ENCODE data around the gene SLC35B4. TPM values are rescaled to one million over a fixed set of nuclear protein-coding genes. Genes with fewer than 3 reads are reported as not detected.

Gene SLC35B4, protein sequence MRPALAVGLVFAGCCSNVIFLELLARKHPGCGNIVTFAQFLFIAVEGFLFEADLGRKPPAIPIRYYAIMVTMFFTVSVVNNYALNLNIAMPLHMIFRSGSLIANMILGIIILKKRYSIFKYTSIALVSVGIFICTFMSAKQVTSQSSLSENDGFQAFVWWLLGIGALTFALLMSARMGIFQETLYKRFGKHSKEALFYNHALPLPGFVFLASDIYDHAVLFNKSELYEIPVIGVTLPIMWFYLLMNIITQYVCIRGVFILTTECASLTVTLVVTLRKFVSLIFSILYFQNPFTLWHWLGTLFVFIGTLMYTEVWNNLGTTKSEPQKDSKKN
- 10 to 100 TPM; 15.1 to 18.3 TPM for total RNA-seq

DNA sequence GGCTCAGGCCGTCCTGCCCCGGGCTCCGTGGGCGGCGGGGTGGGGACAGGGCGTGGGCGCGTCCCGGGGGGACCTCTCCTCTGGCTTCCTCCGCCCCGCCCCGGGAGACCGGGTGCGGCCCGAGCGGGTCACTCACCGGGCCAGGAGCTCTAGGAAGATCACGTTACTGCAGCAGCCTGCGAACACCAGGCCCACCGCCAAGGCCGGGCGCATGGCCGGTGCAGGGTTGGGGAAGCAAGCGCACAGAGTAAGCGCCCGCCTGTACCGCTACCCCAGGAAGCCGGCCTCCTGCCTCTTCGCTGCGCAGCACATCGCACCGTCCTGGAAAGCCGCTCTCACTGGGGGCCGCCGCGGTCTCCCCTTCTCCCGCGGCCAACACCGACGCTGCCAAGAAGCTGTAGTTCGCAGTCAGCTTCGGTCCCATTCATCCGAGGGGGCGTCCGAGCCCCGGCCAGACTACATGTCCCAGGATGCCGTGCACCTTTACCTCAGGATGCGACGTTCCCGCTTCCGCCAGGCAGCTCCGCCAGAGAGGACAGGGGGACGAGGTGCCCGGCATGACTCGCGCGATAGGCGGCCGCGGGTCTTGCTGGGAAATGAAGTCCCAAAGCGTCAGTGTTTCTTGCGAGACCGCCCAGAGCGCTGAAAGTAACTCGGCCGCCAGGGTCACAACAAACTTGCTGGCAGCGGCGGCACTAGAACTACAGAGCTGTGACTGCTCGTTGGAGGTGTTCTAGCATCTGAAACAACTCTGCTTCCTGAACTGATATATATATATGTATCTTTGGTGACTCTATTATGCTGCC is at the start of gene SLC35B4:
SLC35B4 (minus strand) TSS at position 392 of the 806 bp plus-strand sequence; CDS start at position 213, 179 bp downstream.
- DNase-seq (peak; percentile 94 to 96), ATAC-seq (replicated peaks in 1 of 2) (peak; percentile 99)
- no peaks in the 10 kb centered on the region for H3K27me3 Mint-ChIP-seq (ENCODE audit: low read depth)
- H3K36me3 Mint-ChIP-seq (ENCODE audit: insufficient read depth in 2 of 2): peaks cover 0 to 2% of the 10 kb centered on the region in 2 donors
- H3K4me1 Mint-ChIP-seq (ENCODE audit: low read depth): peaks cover 22% of the 10 kb centered on the region
- H3K9me3 Mint-ChIP-seq: no peaks in the 10 kb centered on the region
- peak within 1 kb of the TSS; percentile 90 to 92 for H3K4me3 Mint-ChIP-seq
- peak within 1 kb of the TSS; percentile 88 for H3K27ac Mint-ChIP-seq

DNA sequence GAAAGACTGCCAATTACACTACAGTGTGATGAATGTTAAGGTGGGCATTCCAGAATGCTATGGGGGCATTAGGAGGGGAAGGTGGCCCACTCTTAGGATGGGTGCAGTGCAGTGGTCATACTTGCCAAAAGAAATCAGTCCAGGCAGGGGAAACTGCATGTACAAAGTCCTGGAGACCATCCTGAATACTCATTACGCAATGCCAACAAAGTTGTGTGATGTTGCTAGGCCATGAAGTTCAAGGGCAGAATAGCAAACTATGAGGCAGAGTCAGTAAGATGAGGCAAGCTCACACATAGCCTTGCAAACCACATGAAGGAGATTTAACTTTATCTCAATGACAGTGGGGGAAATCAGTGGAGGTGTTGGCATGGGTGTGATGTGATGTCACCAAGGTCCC is 49.8 kb upstream of the SLC35B4 start:
- no peaks in the 10 kb centered on the region for H3K4me1 Mint-ChIP-seq (ENCODE audit: low read depth)
- ATAC-seq (replicated peaks in 1 of 2): no peak
- no peak overlapping the region for H3K4me3 Mint-ChIP-seq
- no peaks in the 10 kb centered on the region for H3K36me3 Mint-ChIP-seq (ENCODE audit: insufficient read depth in 2 of 2)
- DNase-seq: no peak
- H3K27ac Mint-ChIP-seq: no peak overlapping the region
- H3K27me3 Mint-ChIP-seq (ENCODE audit: low read depth): peaks cover 50% of the 10 kb centered on the region
- H3K9me3 Mint-ChIP-seq: no peaks in the 10 kb centered on the region

DNA sequence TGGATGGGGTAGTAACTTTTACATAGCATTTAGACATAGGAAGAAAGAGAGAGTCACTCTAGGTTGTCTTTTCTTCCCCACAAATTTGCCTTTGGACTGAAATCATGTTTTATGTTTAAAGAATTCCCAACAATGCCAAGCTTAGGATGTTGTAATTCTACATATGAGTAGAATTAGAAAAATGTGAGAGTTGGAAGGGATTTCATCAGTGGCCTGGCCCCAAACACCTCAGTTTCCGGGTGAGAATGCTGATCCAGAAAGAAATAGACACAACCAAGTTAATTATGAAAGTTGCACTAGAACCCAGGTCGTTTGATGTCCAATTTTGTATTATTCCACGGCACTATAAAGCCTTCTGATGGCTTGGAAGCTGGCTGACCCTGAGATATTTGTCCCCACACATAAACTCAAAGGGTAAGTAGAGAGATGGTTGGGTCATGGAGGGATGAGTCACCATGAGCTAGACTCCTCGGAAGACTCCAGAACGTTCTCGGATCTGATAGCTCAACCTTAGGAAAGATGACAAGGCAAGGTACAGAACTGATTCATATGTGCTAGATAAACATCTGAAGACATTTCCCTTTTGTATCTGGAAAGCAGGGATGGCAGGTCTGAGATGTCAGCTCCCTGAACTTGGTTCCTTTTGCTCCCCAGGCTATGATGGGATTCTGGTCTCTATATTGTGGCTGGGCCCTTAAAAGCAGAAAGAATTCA is 48.8 kb upstream of the SLC35B4 start:
- H3K27me3 Mint-ChIP-seq (ENCODE audit: low read depth): peaks cover 46% of the 10 kb centered on the region
- DNase-seq (no peak), ATAC-seq (replicated peaks in 1 of 2) (no peak)
- no peaks in the 10 kb centered on the region for H3K4me1 Mint-ChIP-seq (ENCODE audit: low read depth)
- no peaks in the 10 kb centered on the region for H3K9me3 Mint-ChIP-seq
- no peaks in the 10 kb centered on the region for H3K36me3 Mint-ChIP-seq (ENCODE audit: insufficient read depth in 2 of 2)
- H3K4me3 Mint-ChIP-seq: no peak overlapping the region
- no peak overlapping the region for H3K27ac Mint-ChIP-seq

DNA sequence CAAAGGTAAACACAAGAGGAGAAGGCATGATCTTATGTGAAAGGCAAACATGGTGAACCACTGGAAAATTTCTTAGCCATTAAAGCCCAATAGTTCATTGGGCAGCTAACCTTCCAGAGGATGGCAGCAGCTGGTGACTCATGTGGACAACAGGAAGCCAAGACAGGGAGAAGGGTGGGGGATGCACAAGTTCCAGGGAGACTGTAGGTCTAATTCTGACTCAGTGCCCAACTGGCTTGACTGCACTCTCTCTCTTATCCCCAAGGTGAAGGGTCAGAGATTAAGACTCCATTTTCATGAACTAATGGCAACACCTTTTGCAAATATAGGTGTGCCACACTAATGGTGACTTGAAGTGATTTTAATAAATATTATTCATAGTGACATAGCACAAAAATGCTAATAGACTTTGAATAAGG is 47.9 kb upstream of the SLC35B4 start:
- no peaks in the 10 kb centered on the region for H3K4me1 Mint-ChIP-seq (ENCODE audit: low read depth)
- no peaks in the 10 kb centered on the region for H3K36me3 Mint-ChIP-seq (ENCODE audit: insufficient read depth in 2 of 2)
- no peak for DNase-seq
- no peak for ATAC-seq (replicated peaks in 1 of 2)
- H3K9me3 Mint-ChIP-seq: no peaks in the 10 kb centered on the region
- H3K27me3 Mint-ChIP-seq (ENCODE audit: low read depth): peaks cover 38% of the 10 kb centered on the region
- no peak overlapping the region for H3K27ac Mint-ChIP-seq
- H3K4me3 Mint-ChIP-seq: no peak overlapping the region

DNA sequence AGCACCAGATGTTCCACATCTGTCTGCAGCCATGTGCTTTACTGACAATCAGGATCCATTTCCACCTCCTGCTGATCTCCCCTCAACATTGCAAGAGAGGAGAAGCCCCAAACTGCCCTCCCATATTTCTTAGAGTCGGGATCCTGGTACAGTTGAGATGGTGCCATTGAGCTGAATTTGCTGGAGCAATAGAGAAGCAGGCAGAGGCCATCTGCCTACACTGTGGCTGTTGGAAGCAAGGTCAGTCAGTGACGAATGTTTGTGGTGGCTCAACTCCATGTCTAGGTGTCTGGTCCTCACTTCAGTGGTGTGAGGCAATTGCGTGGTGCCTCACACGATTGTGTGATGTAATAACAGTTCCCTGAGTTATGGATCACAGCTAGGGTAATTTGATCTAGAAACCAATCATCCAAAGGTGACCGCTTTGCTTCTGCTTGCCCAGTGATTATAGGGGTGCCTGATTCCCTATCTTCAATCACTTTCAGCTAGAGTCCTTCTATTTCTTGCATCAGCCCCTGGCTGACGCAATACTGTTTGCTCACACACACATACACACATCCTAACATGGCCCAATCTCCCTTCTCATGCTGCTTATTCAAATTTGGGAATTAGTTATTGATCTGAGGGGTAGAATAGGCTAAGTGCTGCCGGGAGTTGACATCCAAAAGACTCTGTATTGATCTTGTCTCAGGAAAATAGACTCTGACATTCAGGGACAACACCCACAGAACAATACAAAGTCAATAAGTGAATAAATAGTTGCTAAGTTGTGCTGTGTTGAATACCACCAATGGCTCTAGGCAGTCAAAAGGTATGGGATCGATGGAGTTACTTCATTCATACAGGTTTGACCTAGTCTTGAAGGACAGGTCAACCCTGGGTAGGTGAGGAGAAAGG is 46.1 kb upstream of the SLC35B4 start:
- H3K27ac Mint-ChIP-seq: no peak overlapping the region
- no peaks in the 10 kb centered on the region for H3K9me3 Mint-ChIP-seq
- H3K27me3 Mint-ChIP-seq (ENCODE audit: low read depth): peaks cover 30% of the 10 kb centered on the region
- peaks cover 7% of the 10 kb centered on the region for H3K4me1 Mint-ChIP-seq (ENCODE audit: low read depth)
- no peak for ATAC-seq (replicated peaks in 1 of 2)
- no peak overlapping the region for H3K4me3 Mint-ChIP-seq
- no peak for DNase-seq
- no peaks in the 10 kb centered on the region for H3K36me3 Mint-ChIP-seq (ENCODE audit: insufficient read depth in 2 of 2)

DNA sequence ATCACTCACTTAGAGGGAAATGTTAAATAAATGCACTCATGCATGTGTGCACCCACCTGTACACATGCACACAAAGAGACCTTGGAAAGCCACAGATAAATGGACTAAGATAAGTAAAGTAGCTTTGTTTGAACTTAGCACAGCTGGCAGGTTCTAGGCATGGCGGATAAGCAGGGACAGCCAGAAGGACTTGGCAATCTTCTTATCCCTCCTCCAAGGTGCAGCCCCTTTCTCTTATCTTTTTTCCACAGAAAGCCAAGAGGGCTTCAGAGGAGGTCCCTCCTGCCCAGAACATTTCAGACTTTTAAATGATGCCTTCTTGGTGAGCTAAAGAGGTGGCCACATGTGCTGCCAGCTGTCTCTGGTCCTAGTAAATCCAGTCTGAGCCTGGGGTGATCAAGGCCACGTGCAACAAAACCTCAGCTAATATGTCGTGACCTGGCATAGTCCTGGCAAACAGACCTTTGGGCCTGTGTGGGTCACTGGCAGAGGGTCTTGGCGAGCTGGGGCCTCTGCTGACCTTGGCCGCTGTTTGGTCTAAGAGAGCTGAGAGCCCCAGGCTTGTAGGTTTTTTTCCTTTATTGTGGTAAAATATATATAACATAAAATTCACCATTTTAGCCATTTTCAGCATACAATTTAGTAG is 43.2 kb upstream of the SLC35B4 start:
- H3K36me3 Mint-ChIP-seq (ENCODE audit: insufficient read depth in 2 of 2): no peaks in the 10 kb centered on the region
- no peaks in the 10 kb centered on the region for H3K9me3 Mint-ChIP-seq
- peaks cover 9% of the 10 kb centered on the region for H3K4me1 Mint-ChIP-seq (ENCODE audit: low read depth)
- peaks cover 26% of the 10 kb centered on the region for H3K27me3 Mint-ChIP-seq (ENCODE audit: low read depth)
- no peak for DNase-seq
- no peak overlapping the region for H3K27ac Mint-ChIP-seq
- no peak for ATAC-seq (replicated peaks in 1 of 2)
- no peak overlapping the region for H3K4me3 Mint-ChIP-seq

DNA sequence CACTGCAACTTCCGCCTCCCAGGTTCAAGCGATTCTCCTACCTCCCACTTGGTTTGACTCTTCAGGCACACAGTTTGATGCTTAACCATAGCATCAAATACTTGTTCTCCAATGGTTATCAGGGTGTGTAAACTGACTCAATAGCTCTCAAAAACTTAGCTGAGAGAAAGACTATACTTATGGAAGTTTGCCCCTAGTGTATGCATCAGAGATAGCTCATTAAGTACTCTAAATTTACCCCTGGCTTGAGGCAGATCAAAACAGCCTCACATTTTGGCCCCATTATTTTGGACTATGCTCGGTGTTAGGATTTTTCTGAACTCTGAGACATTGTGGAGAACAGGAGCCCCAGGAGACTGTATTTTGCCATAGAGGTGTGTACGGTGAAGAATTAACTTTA is 40.8 kb upstream of the SLC35B4 start:
- ATAC-seq (replicated peaks in 1 of 2) (no peak), DNase-seq (no peak)
- Mint-ChIP-seq H3K27ac (no peak overlapping the region), H3K4me1 (ENCODE audit: low read depth) (peaks cover 9% of the 10 kb centered on the region), H3K9me3 (no peaks in the 10 kb centered on the region), H3K36me3 (ENCODE audit: insufficient read depth in 2 of 2) (no peaks in the 10 kb centered on the region), H3K27me3 (ENCODE audit: low read depth) (peaks cover 8% of the 10 kb centered on the region), H3K4me3 (no peak overlapping the region)

DNA sequence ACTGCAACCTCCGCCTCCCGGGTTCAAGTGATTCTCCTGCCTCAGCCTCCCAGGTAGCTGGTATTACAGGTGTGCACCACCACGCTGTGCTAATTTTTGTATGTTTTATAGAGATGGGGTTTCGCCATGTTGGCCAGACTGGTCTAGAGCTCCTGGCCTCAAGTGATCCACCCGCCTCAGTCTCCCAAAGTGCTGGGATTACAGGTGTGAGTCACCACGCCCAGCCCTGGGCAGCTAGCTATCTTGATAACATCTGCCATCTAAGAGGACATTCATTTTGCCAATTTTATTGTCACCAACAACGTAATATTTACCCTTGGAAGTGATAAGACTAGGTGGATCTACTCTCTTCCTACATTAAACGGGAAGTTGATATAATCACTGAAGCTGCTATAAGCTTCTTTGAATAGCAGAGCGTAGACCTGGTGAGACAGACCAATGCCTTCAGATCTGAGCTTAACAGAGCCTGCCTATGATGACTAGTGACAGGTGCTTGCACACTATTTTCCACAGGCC is 39.7 kb upstream of the SLC35B4 start:
- H3K27me3 Mint-ChIP-seq (ENCODE audit: low read depth): no peaks in the 10 kb centered on the region
- no peaks in the 10 kb centered on the region for H3K9me3 Mint-ChIP-seq
- no peak overlapping the region for H3K4me3 Mint-ChIP-seq
- no peak overlapping the region for H3K27ac Mint-ChIP-seq
- H3K36me3 Mint-ChIP-seq (ENCODE audit: insufficient read depth in 2 of 2): no peaks in the 10 kb centered on the region
- H3K4me1 Mint-ChIP-seq (ENCODE audit: low read depth): peaks cover 13% of the 10 kb centered on the region
- no peak for DNase-seq
- ATAC-seq (replicated peaks in 1 of 2): no peak

DNA sequence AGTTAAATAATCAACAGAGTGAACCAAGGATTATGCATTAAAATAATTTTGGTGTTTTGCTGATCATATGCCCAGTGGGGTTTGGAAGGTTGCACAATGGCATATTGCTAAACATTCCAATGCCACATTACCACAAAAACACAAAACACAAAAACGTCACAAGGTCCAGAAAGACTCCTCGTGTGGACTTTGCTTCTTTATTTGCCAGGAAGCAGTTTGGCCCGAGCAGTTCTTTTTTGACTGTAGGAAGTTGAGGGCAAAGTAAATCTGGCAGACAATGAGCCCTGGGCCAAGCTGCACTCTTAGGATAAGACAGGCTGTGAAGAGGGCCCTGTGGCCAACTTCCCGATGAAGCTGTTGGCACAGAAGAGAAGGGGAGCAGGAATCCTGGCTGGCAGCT is 39.2 kb upstream of the SLC35B4 start:
- DNase-seq (no peak), ATAC-seq (replicated peaks in 1 of 2) (no peak)
- no peak overlapping the region for H3K4me3 Mint-ChIP-seq
- no peak overlapping the region for H3K27ac Mint-ChIP-seq
- H3K4me1 Mint-ChIP-seq (ENCODE audit: low read depth): peaks cover 18% of the 10 kb centered on the region
- no peaks in the 10 kb centered on the region for H3K9me3 Mint-ChIP-seq
- no peaks in the 10 kb centered on the region for H3K27me3 Mint-ChIP-seq (ENCODE audit: low read depth)
- H3K36me3 Mint-ChIP-seq (ENCODE audit: insufficient read depth in 2 of 2): no peaks in the 10 kb centered on the region

DNA sequence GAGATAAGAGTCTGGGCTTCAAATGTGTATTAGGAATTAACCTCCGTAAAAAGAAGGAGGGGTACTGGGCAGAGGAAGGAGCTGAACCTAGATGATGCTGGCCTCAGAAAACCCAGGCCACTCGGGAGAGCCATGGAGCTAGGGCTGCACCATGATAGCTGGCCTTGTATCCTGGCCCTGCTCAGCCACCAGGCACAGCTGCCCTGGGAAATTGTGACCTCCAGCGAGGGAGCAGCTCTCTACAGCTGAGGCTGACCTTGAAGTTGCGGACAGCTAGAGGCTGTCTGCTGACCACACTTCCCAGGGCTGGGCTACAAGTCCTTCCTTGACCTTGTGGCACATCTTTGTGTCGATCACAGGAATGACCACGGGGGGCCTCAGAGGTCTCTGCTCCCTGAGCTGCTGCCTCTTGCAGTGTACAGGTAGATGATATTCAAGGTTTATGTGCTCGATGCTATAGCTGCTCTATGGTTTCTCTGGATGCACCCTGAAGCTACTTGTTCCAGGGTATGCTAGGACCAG is 38.3 kb upstream of the SLC35B4 start:
- H3K36me3 Mint-ChIP-seq (ENCODE audit: insufficient read depth in 2 of 2): no peaks in the 10 kb centered on the region
- H3K27ac Mint-ChIP-seq: no peak overlapping the region
- DNase-seq: no peak
- peaks cover 22% of the 10 kb centered on the region for H3K4me1 Mint-ChIP-seq (ENCODE audit: low read depth)
- no peak for ATAC-seq (replicated peaks in 1 of 2)
- H3K4me3 Mint-ChIP-seq: no peak overlapping the region
- H3K9me3 Mint-ChIP-seq: no peaks in the 10 kb centered on the region
- H3K27me3 Mint-ChIP-seq (ENCODE audit: low read depth): no peaks in the 10 kb centered on the region

DNA sequence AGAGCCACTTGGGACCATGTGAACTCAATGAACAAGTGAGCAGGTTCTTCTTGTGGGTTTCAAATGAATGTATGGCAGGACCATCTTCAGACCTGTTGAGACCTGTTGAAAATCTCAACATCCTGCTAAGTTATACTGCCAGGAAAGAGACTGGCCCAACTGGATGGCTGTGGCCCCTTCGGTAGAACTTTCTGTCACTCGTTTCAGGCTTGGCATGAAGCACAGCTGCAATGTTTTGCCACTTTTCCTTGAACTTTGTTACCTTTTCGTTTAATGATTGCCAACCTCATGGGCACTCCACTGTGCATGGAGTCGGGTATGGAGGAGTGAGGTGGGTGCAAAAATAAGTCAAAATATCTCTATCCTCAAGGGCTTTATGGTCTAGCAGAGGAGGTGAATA is 36.7 kb upstream of the SLC35B4 start:
- Mint-ChIP-seq H3K27me3 (ENCODE audit: low read depth) (no peaks in the 10 kb centered on the region), H3K4me1 (ENCODE audit: low read depth) (peaks cover 21% of the 10 kb centered on the region), H3K36me3 (ENCODE audit: insufficient read depth in 2 of 2) (no peaks in the 10 kb centered on the region), H3K27ac (no peak overlapping the region), H3K9me3 (no peaks in the 10 kb centered on the region), H3K4me3 (no peak overlapping the region)
- DNase-seq (no peak), ATAC-seq (replicated peaks in 1 of 2) (no peak)

DNA sequence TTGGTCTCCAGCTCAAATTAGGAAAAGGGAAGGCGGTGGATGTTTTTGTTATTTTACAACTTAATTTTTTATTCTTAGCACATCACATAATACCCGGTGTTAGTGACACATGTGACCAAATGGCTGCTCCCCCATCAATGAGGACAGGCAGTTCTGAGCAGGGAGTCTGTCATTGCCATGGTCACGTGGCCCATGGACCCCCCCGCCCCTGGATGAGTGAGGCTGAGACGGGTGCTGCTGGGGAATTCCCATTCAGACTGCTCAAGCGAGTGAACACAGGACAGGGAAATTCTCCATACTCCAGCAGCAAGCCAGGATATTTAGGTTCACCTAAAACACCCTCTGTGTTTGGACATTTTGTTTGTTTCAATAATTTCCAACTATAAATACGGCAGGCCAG is 34.7 kb upstream of the SLC35B4 start:
- ATAC-seq (replicated peaks in 1 of 2): no peak
- H3K4me1 Mint-ChIP-seq (ENCODE audit: low read depth): peaks cover 13% of the 10 kb centered on the region
- no peak overlapping the region for H3K4me3 Mint-ChIP-seq
- no peaks in the 10 kb centered on the region for H3K36me3 Mint-ChIP-seq (ENCODE audit: insufficient read depth in 2 of 2)
- no peaks in the 10 kb centered on the region for H3K27me3 Mint-ChIP-seq (ENCODE audit: low read depth)
- no peak for DNase-seq
- no peak overlapping the region for H3K27ac Mint-ChIP-seq
- H3K9me3 Mint-ChIP-seq: no peaks in the 10 kb centered on the region

Data from activated T-cell treated with anti-CD3 and anti-CD28 coated beads, Interleukin-2, amount 50 U/mL, for 72 hours (primary cell).